Measurements from ENCODE around the gene ADAMTS5.

GRCh38 chr21:26969971-26970725, 3.3 kb upstream of the ADAMTS5 start:
- no peak for TF ChIP-seq POLR2AphosphoS5 (IDR thresholded peaks at IDR 0.05)
- TF ChIP-seq, protein P1, sequence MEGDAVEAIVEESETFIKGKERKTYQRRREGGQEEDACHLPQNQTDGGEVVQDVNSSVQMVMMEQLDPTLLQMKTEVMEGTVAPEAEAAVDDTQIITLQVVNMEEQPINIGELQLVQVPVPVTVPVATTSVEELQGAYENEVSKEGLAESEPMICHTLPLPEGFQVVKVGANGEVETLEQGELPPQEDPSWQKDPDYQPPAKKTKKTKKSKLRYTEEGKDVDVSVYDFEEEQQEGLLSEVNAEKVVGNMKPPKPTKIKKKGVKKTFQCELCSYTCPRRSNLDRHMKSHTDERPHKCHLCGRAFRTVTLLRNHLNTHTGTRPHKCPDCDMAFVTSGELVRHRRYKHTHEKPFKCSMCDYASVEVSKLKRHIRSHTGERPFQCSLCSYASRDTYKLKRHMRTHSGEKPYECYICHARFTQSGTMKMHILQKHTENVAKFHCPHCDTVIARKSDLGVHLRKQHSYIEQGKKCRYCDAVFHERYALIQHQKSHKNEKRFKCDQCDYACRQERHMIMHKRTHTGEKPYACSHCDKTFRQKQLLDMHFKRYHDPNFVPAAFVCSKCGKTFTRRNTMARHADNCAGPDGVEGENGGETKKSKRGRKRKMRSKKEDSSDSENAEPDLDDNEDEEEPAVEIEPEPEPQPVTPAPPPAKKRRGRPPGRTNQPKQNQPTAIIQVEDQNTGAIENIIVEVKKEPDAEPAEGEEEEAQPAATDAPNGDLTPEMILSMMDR (IDR thresholded peaks at IDR 0.05), result no peak
- TF ChIP-seq EP300 (IDR thresholded peaks at IDR 0.05; ENCODE audit: low read depth), result no peak
- no peak for TF ChIP-seq POLR2A (IDR thresholded peaks at IDR 0.05)
